MM.1S (cell line): Measurements from ENCODE around the gene TUBD1.

Experiments used
- EZH2 ChIP-seq: fragments of 300-600 bp; sonication (generic); optimal IDR thresholded peaks from 2 replicates; pipeline ENCODE3; 2017; ENCODE audit warnings: low read depth, mild to moderate bottlenecking, antibody characterized with exemption, low read length, mixed read lengths
- TF ChIP-seq, protein P1 (sequence below): fragments of 300-600 bp; sonication (generic); IDR thresholded peaks from 2 replicates; pipeline ENCODE4 v1.5.1; 2016; ENCODE audit warnings: antibody characterized with exemption, low read length, mixed read lengths

DNA sequence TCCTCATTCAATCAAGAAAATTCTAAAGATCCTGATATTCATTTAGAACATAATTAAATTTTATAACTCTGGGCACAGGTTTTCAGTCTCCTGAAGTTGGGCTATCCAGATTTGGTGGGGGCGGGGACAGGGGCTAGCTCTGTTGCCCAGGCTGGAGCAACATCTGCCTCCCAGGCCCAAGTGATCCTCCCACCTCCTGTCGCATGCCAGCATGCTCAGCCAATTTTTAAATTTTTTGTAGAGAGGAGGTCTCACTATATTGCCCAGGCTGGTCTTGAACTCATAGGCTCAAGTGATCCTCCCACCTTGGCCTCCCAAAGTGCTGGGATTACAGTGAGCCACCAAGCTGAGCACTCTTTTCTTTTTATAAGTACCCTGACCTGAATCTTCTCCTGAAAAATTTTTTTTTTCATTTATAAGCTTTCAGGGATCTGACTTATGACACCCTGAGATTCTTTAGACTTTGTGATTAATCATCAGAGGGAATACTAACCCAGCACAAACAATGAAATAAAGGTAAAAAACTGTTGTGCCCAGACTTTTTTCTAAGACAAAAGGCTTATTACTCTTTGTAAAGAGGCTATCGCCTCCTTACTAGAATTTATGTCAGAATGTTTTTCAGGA, 62.6 kb downstream of the TUBD1 start:
- TF ChIP-seq EZH2 = no peak
- TF ChIP-seq, protein P1, sequence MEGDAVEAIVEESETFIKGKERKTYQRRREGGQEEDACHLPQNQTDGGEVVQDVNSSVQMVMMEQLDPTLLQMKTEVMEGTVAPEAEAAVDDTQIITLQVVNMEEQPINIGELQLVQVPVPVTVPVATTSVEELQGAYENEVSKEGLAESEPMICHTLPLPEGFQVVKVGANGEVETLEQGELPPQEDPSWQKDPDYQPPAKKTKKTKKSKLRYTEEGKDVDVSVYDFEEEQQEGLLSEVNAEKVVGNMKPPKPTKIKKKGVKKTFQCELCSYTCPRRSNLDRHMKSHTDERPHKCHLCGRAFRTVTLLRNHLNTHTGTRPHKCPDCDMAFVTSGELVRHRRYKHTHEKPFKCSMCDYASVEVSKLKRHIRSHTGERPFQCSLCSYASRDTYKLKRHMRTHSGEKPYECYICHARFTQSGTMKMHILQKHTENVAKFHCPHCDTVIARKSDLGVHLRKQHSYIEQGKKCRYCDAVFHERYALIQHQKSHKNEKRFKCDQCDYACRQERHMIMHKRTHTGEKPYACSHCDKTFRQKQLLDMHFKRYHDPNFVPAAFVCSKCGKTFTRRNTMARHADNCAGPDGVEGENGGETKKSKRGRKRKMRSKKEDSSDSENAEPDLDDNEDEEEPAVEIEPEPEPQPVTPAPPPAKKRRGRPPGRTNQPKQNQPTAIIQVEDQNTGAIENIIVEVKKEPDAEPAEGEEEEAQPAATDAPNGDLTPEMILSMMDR = no peak
